Muscle of back (tissue), 13 donors: Measurements from ENCODE around the gene ZNF366. TPM values are rescaled to one million over a fixed set of nuclear protein-coding genes. Genes with fewer than 3 reads are reported as not detected.

Experiments
- DNase-seq, 3 donors: peaks; one replicate each; pipeline versions ENCODE4 v3.0.0 to v3.0.0-alpha.2; 2013
- long read RNA-seq, 9 donors: transcript quantifications; one replicate each; lab custom pipeline, GENCODE V29; 2026
- polyA plus RNA-seq, 10 donors: library from polyadenylated mRNA; unstranded; fragments of 120-200 nt; gene quantifications; one replicate each; pipeline ENCODE4 v1.2.1, GENCODE V29; 2013; ENCODE audit not compliant: insufficient read length in 10 of 10

Gene ZNF366, protein sequence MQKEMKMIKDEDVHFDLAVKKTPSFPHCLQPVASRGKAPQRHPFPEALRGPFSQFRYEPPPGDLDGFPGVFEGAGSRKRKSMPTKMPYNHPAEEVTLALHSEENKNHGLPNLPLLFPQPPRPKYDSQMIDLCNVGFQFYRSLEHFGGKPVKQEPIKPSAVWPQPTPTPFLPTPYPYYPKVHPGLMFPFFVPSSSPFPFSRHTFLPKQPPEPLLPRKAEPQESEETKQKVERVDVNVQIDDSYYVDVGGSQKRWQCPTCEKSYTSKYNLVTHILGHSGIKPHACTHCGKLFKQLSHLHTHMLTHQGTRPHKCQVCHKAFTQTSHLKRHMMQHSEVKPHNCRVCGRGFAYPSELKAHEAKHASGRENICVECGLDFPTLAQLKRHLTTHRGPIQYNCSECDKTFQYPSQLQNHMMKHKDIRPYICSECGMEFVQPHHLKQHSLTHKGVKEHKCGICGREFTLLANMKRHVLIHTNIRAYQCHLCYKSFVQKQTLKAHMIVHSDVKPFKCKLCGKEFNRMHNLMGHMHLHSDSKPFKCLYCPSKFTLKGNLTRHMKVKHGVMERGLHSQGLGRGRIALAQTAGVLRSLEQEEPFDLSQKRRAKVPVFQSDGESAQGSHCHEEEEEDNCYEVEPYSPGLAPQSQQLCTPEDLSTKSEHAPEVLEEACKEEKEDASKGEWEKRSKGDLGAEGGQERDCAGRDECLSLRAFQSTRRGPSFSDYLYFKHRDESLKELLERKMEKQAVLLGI
- polyA plus RNA-seq, result 1 to 10 TPM; 2.1 to 3.8 (median 3.1) TPM
- long read RNA-seq, donor 1, result 0 reads
- long read RNA-seq, donor 2, result 0 reads
- long read RNA-seq, donor 3, result 0 reads
- long read RNA-seq, donor 4, result 0 reads
- long read RNA-seq, donor 5, partial matches to known transcripts, result 0 of 1 reads
- long read RNA-seq, donor 5, other reads (novel, unspliced or antisense), result 0 of 1 reads
- long read RNA-seq, donor 6, result 0 reads
- long read RNA-seq, donor 7, result 0 reads
- long read RNA-seq, donor 8, result 0 reads
- long read RNA-seq, donor 9, result 0 reads

DNA sequence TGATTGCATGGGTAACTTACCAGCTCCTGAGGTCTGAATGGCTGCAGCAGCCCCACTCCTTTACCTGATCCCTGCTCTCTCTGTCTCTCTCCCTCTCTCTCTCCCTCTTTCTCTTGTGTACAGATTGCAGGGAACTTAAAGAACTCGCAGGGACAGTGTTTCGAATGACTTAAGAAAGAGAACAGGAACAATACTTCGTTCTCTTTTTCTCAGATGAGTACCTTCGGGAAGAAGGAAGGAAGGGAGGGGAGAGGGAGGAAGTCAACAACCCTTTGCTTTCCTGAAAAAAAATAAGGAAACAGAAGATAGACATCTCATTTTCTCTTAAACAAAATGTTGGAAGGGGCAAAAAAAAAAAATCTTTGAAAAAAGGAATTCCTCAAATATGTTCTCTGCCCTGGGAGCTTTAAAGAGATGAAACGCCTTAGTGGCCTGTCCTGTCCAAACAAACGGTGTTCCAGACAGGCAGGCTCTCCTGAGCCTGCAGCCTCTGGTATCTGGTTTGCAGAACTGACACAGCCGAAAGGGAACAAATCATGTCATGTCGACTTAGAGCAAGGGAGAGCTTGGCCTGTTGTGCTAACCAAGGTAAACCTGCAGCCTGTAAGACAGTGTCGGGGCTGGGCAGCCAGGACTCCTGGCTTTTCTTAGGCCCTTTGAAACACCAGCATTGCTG, at the start of gene ZNF366:
Gene ZNF366 (minus strand): TSS at position 180 of the 676 bp plus-strand sequence. CDS start 45,914 bp downstream, outside the sequence.
- DNase-seq, result no peak

DNA sequence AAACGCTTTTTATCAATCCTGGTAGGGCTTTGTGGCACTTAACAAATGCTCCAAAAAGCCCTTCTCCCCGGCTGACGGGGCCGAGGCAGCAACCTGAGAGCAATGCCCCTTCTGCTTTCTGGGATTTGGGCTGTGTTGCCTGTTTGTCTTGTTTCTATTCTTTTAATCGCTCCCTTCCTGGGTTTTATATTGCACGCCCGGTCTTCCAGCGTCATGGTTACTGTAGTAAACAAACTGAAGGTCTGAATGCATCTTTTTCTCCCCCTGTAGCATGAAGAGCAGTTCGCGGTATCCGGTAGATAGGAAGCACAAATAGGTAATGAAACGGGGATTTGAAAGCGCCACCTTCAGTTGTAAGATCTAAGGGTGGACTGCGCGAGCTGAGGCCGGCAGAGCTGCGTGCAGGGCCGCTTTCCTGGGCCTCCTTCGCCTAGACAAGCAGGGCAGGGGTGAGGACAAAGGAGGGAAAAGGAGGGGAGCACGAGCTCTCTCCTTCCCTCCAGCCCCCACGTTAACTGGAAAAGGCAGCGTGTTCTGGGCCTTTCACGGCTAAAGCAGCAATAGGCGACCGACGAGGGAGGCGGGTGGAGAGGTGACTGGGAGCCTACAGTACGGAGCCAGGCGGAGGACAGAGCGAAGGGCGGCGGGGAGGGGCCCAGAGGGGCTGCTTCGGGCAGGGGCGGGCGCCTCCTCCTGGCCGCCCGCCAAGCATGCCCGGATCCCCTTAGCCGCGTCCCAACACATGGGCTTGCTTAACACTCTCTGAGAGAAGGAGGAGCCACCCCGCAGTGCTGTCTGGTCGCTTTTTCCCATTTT, 49.3 kb upstream of the ZNF366 start:
- peak; percentile 67 to 93 (median 74) for DNase-seq

GRCh38 chr5:72555871-72556270, 48.7 kb upstream of the ZNF366 start:
- DNase-seq, result peak in 1 of 3 donors; percentile 27

GRCh38 chr5:72554897-72555296, 47.7 kb upstream of the ZNF366 start:
- DNase-seq, result no peak

DNA sequence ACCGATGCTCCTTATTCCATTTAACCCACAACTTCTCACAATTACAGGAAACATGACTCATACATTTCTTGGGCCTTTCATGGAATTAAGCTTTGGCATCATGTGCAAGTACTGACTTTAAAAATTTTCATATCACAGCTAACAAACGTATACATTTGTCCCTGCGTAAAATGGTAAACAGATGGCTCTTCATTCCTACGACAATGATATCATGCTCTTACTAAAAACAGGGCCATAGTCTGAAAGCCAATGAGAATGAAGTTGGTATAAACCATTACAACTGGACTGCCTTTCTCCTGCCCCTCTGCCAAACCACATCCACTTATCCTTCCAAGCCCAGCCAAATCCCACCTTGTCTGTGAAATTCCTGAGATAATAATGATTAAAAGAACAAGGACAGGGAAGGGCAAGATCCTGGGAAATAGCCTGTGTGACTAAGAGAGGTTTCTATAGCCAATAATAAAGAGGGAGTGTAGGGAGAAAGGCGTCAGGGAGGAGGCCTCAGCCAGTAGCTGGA, 44.9 kb upstream of the ZNF366 start:
- DNase-seq, result peak in 1 of 3 donors; percentile 82

DNA sequence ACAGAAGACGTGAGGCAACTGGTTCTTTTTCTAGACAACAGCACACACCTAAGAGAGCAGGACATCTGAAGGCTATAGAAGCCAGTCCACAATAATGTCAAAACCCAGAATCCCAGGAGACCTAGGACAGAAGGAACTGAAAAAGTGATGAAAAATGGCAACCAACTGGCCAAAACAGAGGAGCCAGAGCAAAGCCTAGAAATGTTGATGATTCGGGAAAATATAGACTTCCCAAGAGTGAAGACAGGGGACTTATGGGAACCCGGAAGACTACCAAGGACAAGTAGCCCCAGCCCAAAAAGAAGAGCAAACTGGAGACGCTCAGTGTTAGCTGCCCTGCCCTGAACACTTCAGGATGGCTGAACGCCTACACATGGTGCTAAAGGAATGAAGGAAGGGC, 43.4 kb upstream of the ZNF366 start:
- DNase-seq, result no peak

DNA sequence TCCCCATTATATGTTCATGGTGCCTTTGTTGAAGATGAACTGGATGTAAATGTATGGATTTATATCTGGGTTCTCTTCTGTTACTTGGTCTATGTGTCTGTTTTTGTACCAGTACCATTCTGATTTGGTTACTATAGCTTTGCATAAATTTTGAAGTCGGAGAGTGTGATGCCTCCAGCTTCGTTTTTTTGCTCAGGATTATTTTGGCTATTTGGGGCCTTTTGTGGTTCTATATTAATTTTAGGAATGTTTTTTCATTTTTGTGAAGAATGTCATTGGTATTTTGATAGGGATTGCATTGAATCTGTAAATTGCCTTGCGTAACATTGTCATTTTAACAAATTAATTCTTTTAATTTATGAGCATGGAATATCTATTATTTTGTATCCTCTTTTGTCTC, 36.6 kb upstream of the ZNF366 start:
- no peak for DNase-seq

DNA sequence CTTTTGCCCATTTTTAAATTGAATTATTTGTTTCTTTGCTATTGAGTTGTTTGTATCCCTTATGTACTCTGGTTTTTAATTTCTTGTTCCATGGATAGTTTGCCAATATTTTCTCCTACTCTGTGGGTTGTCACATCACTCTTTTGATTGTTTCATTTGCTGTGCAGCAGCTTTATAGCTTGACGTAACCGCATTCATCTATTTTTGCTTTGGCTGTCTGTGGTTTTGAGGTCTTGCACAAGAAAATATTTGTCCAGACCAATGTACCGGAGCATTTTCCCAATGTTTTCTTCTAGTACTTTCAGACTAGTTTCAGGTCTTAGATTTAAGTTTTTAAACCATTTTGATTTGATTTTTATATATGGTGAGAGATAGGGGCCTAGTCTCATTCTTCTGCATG, 36.2 kb upstream of the ZNF366 start:
- peak in 1 of 3 donors; percentile 47 for DNase-seq

- DNase-seq, result no peak
These were observed 35.5 kb upstream of the ZNF366 start for GRCh38 chr5:72542695-72543094.

DNA sequence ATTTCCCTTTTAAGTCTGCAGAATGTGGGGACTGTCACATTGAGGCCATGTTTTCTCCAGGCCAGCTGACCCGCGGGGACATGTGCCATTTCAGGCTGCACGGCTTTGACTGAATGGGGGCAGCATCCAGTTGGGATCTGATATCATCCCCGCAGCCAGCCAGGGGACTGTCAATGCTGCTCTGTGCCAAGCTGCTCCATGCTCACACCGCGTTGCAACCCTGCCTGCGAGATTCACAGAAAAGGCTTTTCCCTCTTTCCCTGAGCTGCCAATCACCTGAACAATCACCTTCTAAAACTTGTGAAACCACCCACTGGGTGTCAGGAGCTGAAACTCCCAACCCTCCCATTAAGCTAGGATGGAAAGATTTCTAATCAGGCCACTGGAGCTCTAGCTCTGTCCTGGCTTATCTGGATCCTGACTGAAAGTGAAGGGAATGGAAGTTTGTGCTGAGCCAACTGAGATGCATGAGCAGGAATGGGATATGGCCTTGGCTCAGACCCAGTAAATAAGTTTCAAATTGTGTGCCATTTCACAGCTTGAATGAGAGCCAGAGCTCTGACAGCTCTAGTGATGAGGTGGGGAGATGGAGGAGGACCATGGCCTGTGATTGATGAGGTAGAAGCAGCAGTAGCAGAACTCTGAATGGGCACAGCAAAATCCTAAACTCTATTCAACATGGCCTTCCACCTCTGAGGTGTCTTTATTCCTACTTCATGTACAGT, 34.5 kb upstream of the ZNF366 start:
- DNase-seq, result peak in 2 of 3 donors; percentile 16 to 24

DNA sequence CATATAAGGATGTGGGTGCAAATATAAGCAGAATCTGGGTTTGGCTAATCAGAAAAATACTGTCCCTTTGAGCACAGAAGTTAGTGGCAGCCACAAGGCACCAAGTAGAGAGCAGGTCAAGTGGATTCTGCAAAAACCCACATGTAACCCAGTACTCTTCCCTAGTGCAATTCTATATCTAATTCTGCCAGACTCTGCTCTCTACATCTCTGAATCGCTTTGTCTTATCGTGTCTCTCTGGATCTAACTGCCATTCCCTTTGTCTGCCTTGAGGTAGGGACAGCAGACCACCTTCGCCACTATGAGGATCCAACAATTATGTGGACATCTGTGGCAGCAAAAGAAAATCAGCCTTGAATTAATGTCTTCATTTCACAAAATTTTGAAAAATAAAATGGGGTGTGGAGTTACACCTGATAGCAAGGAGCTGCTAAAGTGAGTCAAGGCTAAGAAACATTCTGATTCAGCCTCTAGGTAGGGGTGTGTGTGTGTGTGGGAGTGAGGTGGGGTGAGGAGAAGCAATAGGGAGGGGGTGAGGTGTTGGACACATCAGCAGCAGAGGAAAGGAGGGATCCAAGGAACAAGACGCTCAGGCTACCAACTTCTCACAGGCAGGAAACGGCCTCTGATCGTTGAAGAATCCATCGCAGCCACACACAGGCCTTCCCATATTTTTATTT, 33.7 kb upstream of the ZNF366 start:
- DNase-seq, result no peak

- DNase-seq, result no peak
These were observed 32.5 kb upstream of the ZNF366 start for GRCh38 chr5:72539726-72540125.

DNA sequence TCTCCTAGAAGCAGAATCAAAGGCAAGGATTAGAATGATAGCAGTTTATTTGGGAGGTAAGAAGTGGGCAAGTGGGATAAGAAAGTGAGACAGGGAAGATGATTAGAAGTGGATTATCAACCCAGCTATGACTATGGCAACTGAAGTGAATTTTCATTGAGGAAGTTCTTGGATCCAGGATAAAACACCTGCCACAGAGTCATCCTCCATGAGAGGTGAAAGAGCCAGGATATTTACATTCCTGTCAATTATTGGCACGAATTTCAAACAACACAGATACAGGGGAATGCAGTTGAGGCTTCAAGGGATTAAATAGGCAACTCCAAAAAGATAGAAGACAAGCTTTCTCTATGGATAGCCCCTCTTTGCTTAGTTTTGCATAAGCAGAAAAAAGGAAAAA, 31.8 kb upstream of the ZNF366 start:
- no peak for DNase-seq

GRCh38 chr5:72537166-72537565, 30.0 kb upstream of the ZNF366 start:
- DNase-seq, result no peak

DNA sequence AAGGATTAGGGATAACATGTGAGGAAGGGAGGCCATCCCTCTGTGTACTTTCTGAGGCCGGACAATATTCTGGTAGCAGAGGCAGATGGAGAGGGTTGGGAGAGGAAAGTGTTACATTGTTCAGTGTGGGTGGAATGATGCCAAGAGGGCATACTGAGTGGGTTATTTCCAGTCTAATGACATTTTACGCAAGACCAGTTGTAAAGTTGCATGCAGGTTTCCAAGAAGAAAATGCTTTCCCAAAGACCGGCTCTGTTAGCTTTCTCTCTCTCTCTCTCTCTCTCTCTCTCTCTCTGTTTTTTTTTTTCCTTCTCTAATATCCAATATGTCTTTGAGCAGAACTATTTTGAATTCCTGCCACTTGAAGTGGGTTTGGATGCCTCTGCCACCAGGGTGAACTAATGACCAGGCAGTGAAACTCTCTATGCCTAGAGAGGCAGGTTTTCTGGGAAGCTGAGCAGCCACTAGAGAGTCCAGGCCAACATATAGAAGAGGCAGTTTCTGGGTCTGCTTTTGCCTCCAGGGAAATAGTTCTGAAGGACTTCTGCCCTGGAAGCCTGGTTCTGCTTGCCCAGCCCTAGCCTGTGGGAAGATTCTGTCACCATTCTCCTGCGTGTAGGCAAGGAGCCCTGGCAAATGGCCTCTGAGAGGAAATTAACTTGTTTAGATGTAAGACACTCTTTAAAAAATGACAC, 24.4 kb upstream of the ZNF366 start:
- no peak for DNase-seq

GRCh38 chr5:72530196-72530595, 23.0 kb upstream of the ZNF366 start:
- DNase-seq, result no peak

- DNase-seq, result no peak
These were observed 22.2 kb upstream of the ZNF366 start for GRCh38 chr5:72529383-72529782.

DNA sequence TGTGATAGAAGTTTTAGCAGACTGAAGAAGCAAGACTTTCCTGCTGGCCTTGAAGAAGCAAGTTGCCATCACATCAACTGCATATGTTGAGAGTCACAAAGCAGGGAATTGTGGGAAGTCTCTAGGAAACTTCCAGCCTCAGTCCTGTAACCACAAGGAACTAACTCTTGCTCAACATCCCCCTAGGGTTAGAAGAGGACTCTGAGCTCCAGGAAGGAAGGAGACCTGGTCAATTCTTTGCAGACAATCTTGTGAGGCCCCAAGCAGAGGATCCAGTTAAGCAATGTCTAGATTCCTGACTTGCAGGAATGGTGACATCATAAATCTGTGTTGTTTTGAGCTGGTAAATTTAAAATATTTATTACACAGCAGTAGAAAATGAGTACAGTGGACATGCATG, 18.6 kb upstream of the ZNF366 start:
- DNase-seq, result peak in 1 of 3 donors; percentile 45
